HEK293 (cell line): ENCODE measurements around the gene AUH.

Experiments
- CTCF ChIA-PET: fragments of 350-600 bp; formaldehyde crosslinking; extraction: SDS; loops from one replicate; lab custom pipeline; 2021; ENCODE audit warnings: antibody characterized with exemption; lab: Yijun Ruan, JAX
- POLR2A ChIA-PET: fragments of 300-600 bp; formaldehyde crosslinking; extraction: SDS; loops from one replicate; lab custom pipeline; 2020; ENCODE audit warnings: antibody characterized with exemption, inconsistent platforms; lab: Yijun Ruan, JAX
- H3K27ac ChIP-seq: fragments of 200-500 bp; sonication (Bioruptor generic); 2 replicates; pipeline ENCODE4 v1.5.1; 2014; ENCODE audit warnings: low read depth, low read length, control low read depth, inconsistent platforms; ENCODE audit errors: extremely low read depth
- H3K36me3 ChIP-seq, 2 experiments: fragments of 200-500 bp in 1 of 2; sonication (Bioruptor generic) in 1 of 2; 1 replicate in 1 of 2; 2 replicates in 1 of 2; pipeline ENCODE4 v1.5.1; 2014 to 2017; ENCODE audit warnings: inconsistent platforms in 2 of 2, low read length in 2 of 2; ENCODE audit not compliant: control insufficient read depth in 2 of 2, insufficient read depth in 1 of 2
- H3K4me1 ChIP-seq: fragments of 200-500 bp; sonication (Bioruptor generic); 2 replicates; pipeline ENCODE4 v1.5.1; 2014; ENCODE audit warnings: mild to moderate bottlenecking, low read length, inconsistent platforms; ENCODE audit not compliant: control insufficient read depth, insufficient read depth
- H3K4me3 ChIP-seq: 2 replicates; pipeline ENCODE4 v1.5.1; 2011; ENCODE audit warnings: low read depth, mild to moderate bottlenecking, control low read depth, low read length, moderate library complexity
- H3K9me3 ChIP-seq: fragments of 200-500 bp; sonication (Bioruptor generic); 2 replicates; pipeline ENCODE4 v1.5.1; 2014; ENCODE audit warnings: low read depth, low read length, inconsistent platforms; ENCODE audit not compliant: control insufficient read depth, insufficient read depth
- HOXA7 ChIP-seq: sonication (generic); formaldehyde crosslinking; IDR thresholded peaks from 2 replicates; pipeline ENCODE4 v1.8.1; 2022; ENCODE audit warnings: missing genetic modification reagents, borderline replicate concordance
- INSM2 ChIP-seq: fragments of 450-650 bp; formaldehyde crosslinking; IDR thresholded peaks from 2 replicates; pipeline ENCODE4 v1.5.1; 2016; ENCODE audit warnings: missing biosample characterization, missing genetic modification characterization
- KLF7 ChIP-seq: fragments of 450-650 bp; formaldehyde crosslinking; IDR thresholded peaks from 2 replicates; pipeline ENCODE4 v1.5.1; 2016; ENCODE audit warnings: missing biosample characterization, missing genetic modification characterization, borderline replicate concordance
- MEIS1 ChIP-seq: sonication (generic); formaldehyde crosslinking; IDR thresholded peaks from 2 replicates; pipeline ENCODE4 v1.8.1; 2022; ENCODE audit warnings: missing genetic modification reagents, mild to moderate bottlenecking, borderline replicate concordance
- PATZ1 ChIP-seq: fragments of 450-650 bp; formaldehyde crosslinking; IDR thresholded peaks from 2 replicates; pipeline ENCODE4 v1.5.1; 2016; ENCODE audit warnings: missing biosample characterization, missing genetic modification characterization
- ZBTB26 ChIP-seq: fragments of 450-650 bp; formaldehyde crosslinking; optimal IDR thresholded peaks from 2 replicates; pipeline ENCODE3; 2016; ENCODE audit warnings: missing biosample characterization, mild to moderate bottlenecking, missing genetic modification characterization
- ZBTB49 ChIP-seq: fragments of 450-650 bp; formaldehyde crosslinking; IDR thresholded peaks from 2 replicates; pipeline ENCODE4 v1.5.1; 2016; ENCODE audit warnings: missing biosample characterization, missing genetic modification characterization, low read depth
- ZFP41 ChIP-seq: fragments of 450-650 bp; formaldehyde crosslinking; IDR thresholded peaks from 2 replicates; pipeline ENCODE4 v1.5.1; 2016; ENCODE audit warnings: missing biosample characterization, missing genetic modification characterization, borderline replicate concordance
- ZNF112 ChIP-seq: fragments of 450-650 bp; formaldehyde crosslinking; IDR thresholded peaks from 2 replicates; pipeline ENCODE4 v1.5.0; 2017; ENCODE audit warnings: missing biosample characterization, missing genetic modification characterization
- ZNF24 ChIP-seq: fragments of 450-650 bp; formaldehyde crosslinking; IDR thresholded peaks from 2 replicates; pipeline ENCODE4 v1.5.1; 2016; ENCODE audit warnings: missing biosample characterization, missing genetic modification characterization
- ZNF324 ChIP-seq: fragments of 450-650 bp; formaldehyde crosslinking; IDR thresholded peaks from 2 replicates; pipeline ENCODE4 v1.5.1; 2016; ENCODE audit warnings: missing biosample characterization, missing genetic modification characterization
- ZNF394 ChIP-seq: fragments of 450-650 bp; formaldehyde crosslinking; IDR thresholded peaks from 2 replicates; pipeline ENCODE4 v1.5.1; 2016; ENCODE audit warnings: missing biosample characterization, missing genetic modification characterization, mild to moderate bottlenecking, moderate library complexity, borderline replicate concordance
- ZNF555 ChIP-seq: fragments of 450-650 bp; formaldehyde crosslinking; conservative IDR thresholded peaks from 2 replicates; pipeline ENCODE4 v1.5.1; 2017; ENCODE audit warnings: missing biosample characterization, mild to moderate bottlenecking, missing genetic modification characterization, inconsistent platforms
- ZNF610 ChIP-seq: fragments of 450-650 bp; formaldehyde crosslinking; IDR thresholded peaks from 2 replicates; pipeline ENCODE4 v1.5.1; 2016; ENCODE audit warnings: missing biosample characterization, missing genetic modification characterization, borderline replicate concordance
- ZNF654 ChIP-seq: fragments of 450-650 bp; formaldehyde crosslinking; IDR thresholded peaks from 2 replicates; pipeline ENCODE4 v1.5.1; 2016; ENCODE audit warnings: low read depth, missing biosample characterization, missing genetic modification characterization
- ZNF664 ChIP-seq: fragments of 450-650 bp; formaldehyde crosslinking; IDR thresholded peaks from 2 replicates; pipeline ENCODE4 v1.5.1; 2016; ENCODE audit warnings: missing biosample characterization, missing genetic modification characterization
- ZNF76 ChIP-seq: fragments of 450-650 bp; formaldehyde crosslinking; IDR thresholded peaks from 2 replicates; pipeline ENCODE4; 2016; ENCODE audit warnings: low read depth, missing biosample characterization, missing genetic modification characterization, borderline replicate concordance
- ZSCAN30 ChIP-seq: fragments of 450-650 bp; IDR thresholded peaks from 2 replicates; pipeline ENCODE4 v1.5.1; 2018; ENCODE audit warnings: missing biosample characterization, mild to moderate bottlenecking, missing genetic modification characterization, moderate library complexity
- TF ChIP-seq, protein P1 (sequence below): fragments of 450-650 bp; formaldehyde crosslinking; IDR thresholded peaks from 2 replicates; pipeline ENCODE4 v1.5.1; 2016; ENCODE audit warnings: missing biosample characterization, missing genetic modification characterization

AUH gene

DNA sequence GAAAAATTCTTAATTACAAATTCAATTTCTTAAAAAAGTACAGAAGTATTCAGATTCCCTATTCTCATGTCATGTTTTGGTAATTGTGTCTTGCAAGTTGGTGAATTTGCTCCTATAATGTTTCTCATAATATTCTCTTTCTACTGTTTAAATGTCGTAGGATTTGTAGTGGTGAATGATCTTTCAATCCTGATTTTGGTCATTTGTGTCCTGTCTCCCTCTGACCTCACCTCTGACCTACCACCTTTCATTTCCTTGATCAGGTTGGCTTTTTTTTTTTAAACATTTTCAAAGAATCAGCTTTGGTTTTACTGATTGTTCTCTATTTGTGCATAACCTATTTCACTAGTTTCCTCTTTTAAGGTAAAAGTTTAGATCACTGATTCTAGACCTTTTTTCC, 102.6 kb downstream of the AUH start:
- CTCF ChIA-PET, result no interaction called here
- H3K9me3 ChIP-seq, result no peaks in the 10 kb centered on the region
- TF ChIP-seq ZNF112 (tag by site-specific recombination) (no peak), ZNF76 (tag by site-specific recombination) (no peak), ZBTB49 (tag by site-specific recombination) (no peak), ZNF664 (no peak), ZNF324 (tag by site-specific recombination) (no peak), HOXA7 (CRISPR knock-in tag) (no peak), PATZ1 (tag by site-specific recombination) (no peak), KLF7 (tag by site-specific recombination) (no peak), ZNF24 (no peak), ZNF610 (tag by site-specific recombination) (no peak)
- TF ChIP-seq, protein P1, sequence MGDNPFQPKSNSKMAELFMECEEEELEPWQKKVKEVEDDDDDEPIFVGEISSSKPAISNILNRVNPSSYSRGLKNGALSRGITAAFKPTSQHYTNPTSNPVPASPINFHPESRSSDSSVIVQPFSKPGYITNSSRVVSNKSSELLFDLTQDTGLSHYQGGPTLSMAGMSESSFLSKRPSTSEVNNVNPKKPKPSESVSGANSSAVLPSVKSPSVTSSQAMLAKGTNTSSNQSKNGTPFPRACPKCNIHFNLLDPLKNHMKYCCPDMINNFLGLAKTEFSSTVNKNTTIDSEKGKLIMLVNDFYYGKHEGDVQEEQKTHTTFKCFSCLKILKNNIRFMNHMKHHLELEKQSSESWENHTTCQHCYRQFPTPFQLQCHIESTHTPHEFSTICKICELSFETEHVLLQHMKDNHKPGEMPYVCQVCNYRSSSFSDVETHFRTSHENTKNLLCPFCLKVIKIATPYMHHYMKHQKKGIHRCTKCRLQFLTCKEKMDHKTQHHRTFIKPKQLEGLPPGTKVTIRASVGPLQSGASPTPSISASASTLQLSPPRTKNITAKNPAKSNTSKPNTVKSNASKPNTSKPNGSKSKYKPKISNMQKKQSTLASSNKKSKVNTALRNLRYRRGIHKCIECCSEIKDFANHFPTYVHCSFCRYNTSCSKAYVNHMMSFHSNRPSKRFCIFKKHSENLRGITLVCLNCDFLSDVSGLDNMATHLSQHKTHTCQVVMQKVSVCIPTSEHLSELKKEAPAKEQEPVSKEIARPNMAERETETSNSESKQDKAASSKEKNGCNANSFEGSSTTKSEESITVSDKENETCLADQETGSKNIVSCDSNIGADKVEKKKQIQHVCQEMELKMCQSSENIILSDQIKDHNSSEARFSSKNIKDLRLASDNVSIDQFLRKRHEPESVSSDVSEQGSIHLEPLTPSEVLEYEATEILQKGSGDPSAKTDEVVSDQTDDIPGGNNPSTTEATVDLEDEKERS, result no peak
- TF ChIP-seq, all 188 proteins: peak for 0
- POLR2A ChIA-PET, result no interaction called here
- 0 out of 2 replicates have a peak, but pooled peaks cover 4% of the 10 kb centered on the region for H3K4me1 ChIP-seq
- H3K36me3 ChIP-seq, result no peaks in the 10 kb centered on the region
- no peak overlapping the region for H3K27ac ChIP-seq
- H3K4me3 ChIP-seq, result no peak overlapping the region

GRCh38 chr9:91258451-91258850, 103.3 kb downstream of the AUH start:
- TF ChIP-seq ZBTB26 (tag by site-specific recombination) (no peak), INSM2 (tag by site-specific recombination) (no peak), ZFP41 (no peak), ZNF394 (tag by site-specific recombination) (no peak), ZNF555 (tag by site-specific recombination) (no peak), ZNF654 (tag by site-specific recombination) (no peak), MEIS1 (CRISPR knock-in tag) (no peak), ZSCAN30 (tag by site-specific recombination) (no peak)
- POLR2A ChIA-PET, result no interaction called here
- H3K36me3 ChIP-seq, result no peaks in the 10 kb centered on the region
- CTCF ChIA-PET, result interaction anchor here (0.6 kb wide), 1 partner anchor 8 kb away, joined by 3 read pairs; no protein-coding TSS in a partner anchor
- no peak overlapping the region for H3K4me3 ChIP-seq
- 0 out of 2 replicates have a peak, but pooled peaks cover 4% of the 10 kb centered on the region for H3K4me1 ChIP-seq
- H3K9me3 ChIP-seq, result no peaks in the 10 kb centered on the region
- no peak overlapping the region for H3K27ac ChIP-seq
